SH-SY5Y (cell line): Measurements from ENCODE around the gene DNAH17.

Experiments used
- GATA2 ChIP-seq: IDR thresholded peaks from 2 replicates; pipeline ENCODE4 v1.6.1; 2011; ENCODE audit warnings: mild to moderate bottlenecking, low read depth, low read length
- GATA3 ChIP-seq: IDR thresholded peaks from 2 replicates; pipeline ENCODE4 v1.6.1; 2011; ENCODE audit warnings: low read depth, mild to moderate bottlenecking, low read length, moderate library complexity

- TF ChIP-seq GATA3: no peak
- TF ChIP-seq GATA2: no peak
These were observed 39.8 kb upstream of the DNAH17 start for GRCh38 chr17:78616946-78617345.
